Keratinocyte (primary cell): Measurements from ENCODE around the gene NCEH1. TPM values are rescaled to one million over a fixed set of nuclear protein-coding genes. Genes with fewer than 3 reads are reported as not detected.

Source experiments
- DNase-seq: peaks from one replicate; pipeline ENCODE4 v3.0.0-alpha.2; 2011; ENCODE audit warnings: low read depth, missing footprints, low spot score
- FAIRE-seq: peaks from 2 replicates; lab custom pipeline; 2011; peaks lifted over from hg19 to GRCh38; lab: Jason Lieb, UNC
- H2AFZ ChIP-seq: 2 replicates; pipeline ENCODE4 v1.6.0; 2012; ENCODE audit warnings: low read length, control low read depth, inconsistent platforms; ENCODE audit not compliant: control insufficient read depth
- H3K27ac ChIP-seq: 2 replicates; pipeline ENCODE4 v1.5.1; 2011; ENCODE audit warnings: low read length; ENCODE audit not compliant: control insufficient read depth, insufficient read depth
- H3K27me3 ChIP-seq: 3 replicates; pipeline ENCODE4 v1.6.0; 2011; ENCODE audit warnings: low read length; ENCODE audit not compliant: control insufficient read depth, insufficient read depth; ENCODE audit errors: extremely low read depth
- H3K36me3 ChIP-seq, 2 experiments: 2 replicates in 1 of 2; 3 replicates in 1 of 2; pipeline ENCODE4 v1.5.1; 2011; ENCODE audit warnings: low read length in 2 of 2, mild to moderate bottlenecking in 1 of 2; ENCODE audit not compliant: control insufficient read depth in 2 of 2, insufficient read depth in 2 of 2; ENCODE audit errors: extremely low read depth in 1 of 2
- H3K4me1 ChIP-seq: 3 replicates; pipeline ENCODE4 v1.5.1; 2011; ENCODE audit warnings: low read length; ENCODE audit not compliant: control insufficient read depth, insufficient read depth; ENCODE audit errors: extremely low read depth
- H3K4me2 ChIP-seq: 3 replicates; pipeline ENCODE4 v1.6.0; 2011; ENCODE audit warnings: low read depth, low read length; ENCODE audit not compliant: control insufficient read depth, insufficient read depth; ENCODE audit errors: extremely low read depth
- H3K4me3 ChIP-seq, 3 experiments: fragments of 200-600 bp in 1 of 3; sonication (generic) in 1 of 3; 2 replicates in 2 of 3; 3 replicates in 1 of 3; pipeline ENCODE4 v1.5.1; 2011 to 2016; ENCODE audit warnings: low read length in 3 of 3, mild to moderate bottlenecking in 3 of 3, control low read depth in 2 of 3, inconsistent platforms in 1 of 3, low read depth in 1 of 3, mixed read lengths in 1 of 3, mixed run types in 1 of 3, moderate library complexity in 1 of 3; ENCODE audit not compliant: control insufficient read depth in 2 of 3, insufficient read depth in 2 of 3; ENCODE audit errors: extremely low read depth in 1 of 3
- H3K79me2 ChIP-seq: 2 replicates; pipeline ENCODE4 v1.6.0; 2012; ENCODE audit warnings: low read length; ENCODE audit not compliant: control insufficient read depth, insufficient read depth
- H3K9ac ChIP-seq: 3 replicates; pipeline ENCODE4 v1.6.0; 2011; ENCODE audit warnings: low read length; ENCODE audit not compliant: control insufficient read depth, insufficient read depth; ENCODE audit errors: extremely low read depth
- H3K9me1 ChIP-seq: 3 replicates; pipeline ENCODE4 v1.6.0; 2011; ENCODE audit warnings: low read length; ENCODE audit not compliant: control insufficient read depth, insufficient read depth; ENCODE audit errors: extremely low read depth
- H3K9me3 ChIP-seq: 2 replicates; pipeline ENCODE4 v1.5.1; 2012; ENCODE audit warnings: low read depth, low read length; ENCODE audit not compliant: control insufficient read depth
- H4K20me1 ChIP-seq: 3 replicates; pipeline ENCODE4 v1.6.0; 2011; ENCODE audit warnings: low read length; ENCODE audit not compliant: control insufficient read depth, insufficient read depth; ENCODE audit errors: extremely low read depth
- CTCF ChIP-seq, 3 experiments: IDR thresholded peaks in 1 of 3; conservative IDR thresholded peaks in 1 of 3; optimal IDR thresholded peaks in 1 of 3; 2 replicates in 2 of 3; 3 replicates in 1 of 3; pipeline versions ENCODE3 to v1.5.1; 2011; ENCODE audit warnings: low read length in 3 of 3, mild to moderate bottlenecking in 3 of 3, moderate library complexity in 2 of 3, control low read depth in 1 of 3, inconsistent platforms in 1 of 3; ENCODE audit not compliant: insufficient read depth in 2 of 3; ENCODE audit errors: extremely low read depth in 1 of 3
- EZH2 ChIP-seq: IDR thresholded peaks from one replicate; pipeline ENCODE4 v1.6.1; 2012; ENCODE audit warnings: inconsistent platforms, mild to moderate bottlenecking, low read length, moderate library complexity
- dilution Hi-C: fragments of 300-500 bp; cut with MboI; formaldehyde crosslinking; loops from one replicate; pipeline ENCODE4 v1.7.0; 2020; ENCODE audit warnings: low sequenced_read_pairs; ENCODE audit not compliant: extremely low pct_ligation_motif_present
- polyA plus RNA-seq, 5 experiments: library from polyadenylated mRNA; depleted of rRNA in 3 of 5; stranded (reverse) in 3 of 5; stranded (forward) in 1 of 5; unstranded in 1 of 5; fragments of >200 nt; gene quantifications; 1 replicate in 1 of 5; 2 replicates in 3 of 5; 3 replicates in 1 of 5; pipeline versions ENCODE4 v1.2.1 to v1.2.3, GENCODE V29; 2011 to 2012; ENCODE audit warnings: missing spikeins in 2 of 5, low read depth in 1 of 5, low replicate concordance in 1 of 5

Gene NCEH1
- polyA plus RNA-seq, 1 donor (not counting 4 experiments of a cell fraction or from before 2014, with no cell fraction given) = 13.2 TPM

- no peaks in the 10 kb centered on the region for H3K4me1 ChIP-seq
Observed at GRCh38 chr3:172700936-172701455, 9.9 kb downstream of the NCEH1 start.

GRCh38 chr3:172700256-172700655 lies 10.6 kb downstream of the NCEH1 start:
- no peak for DNase-seq
- dilution Hi-C loops = no loop called here
- no peaks in the 10 kb centered on the region for H3K27me3 ChIP-seq
- H3K4me1 ChIP-seq = no peaks in the 10 kb centered on the region
- H4K20me1 ChIP-seq = no peaks in the 10 kb centered on the region
- H3K36me3 ChIP-seq = peaks cover 0 to 3% of the 10 kb centered on the region in 2 experiments
- H3K9me1 ChIP-seq = no peaks in the 10 kb centered on the region
- no peak overlapping the region for H3K27ac ChIP-seq
- no peaks in the 10 kb centered on the region for H3K9me3 ChIP-seq
- H3K79me2 ChIP-seq = peaks cover 4% of the 10 kb centered on the region
- FAIRE-seq = no peak
- H2AFZ ChIP-seq = no peak overlapping the region
- TF ChIP-seq EZH2 (no peak), CTCF (optimal IDR thresholded peaks at IDR 0.05 in 1 of 3, IDR thresholded peaks at IDR 0.05 in 1 of 3, conservative IDR thresholded peaks at IDR 0.05 in 1 of 3; ENCODE audit: extremely low read depth in 1 of 3, insufficient read depth in 2 of 3, low read length in 3 of 3) (no peak)
- no peak overlapping the region for H3K4me2 ChIP-seq
- no peak overlapping the region for H3K4me3 ChIP-seq
- H3K9ac ChIP-seq = no peak overlapping the region

More at GRCh38 chr3:172700936-172701455, 9.9 kb downstream of the NCEH1 start:
- H3K79me2 ChIP-seq = peaks cover 4% of the 10 kb centered on the region
- no peak overlapping the region for H2AFZ ChIP-seq
- FAIRE-seq (no peak), DNase-seq (no peak)
- dilution Hi-C loops = no loop called here
- H3K27me3 ChIP-seq = no peaks in the 10 kb centered on the region
- no peak overlapping the region for H3K4me3 ChIP-seq
- no peak overlapping the region for H3K4me2 ChIP-seq
- no peaks in the 10 kb centered on the region for H3K9me1 ChIP-seq
- H4K20me1 ChIP-seq = no peaks in the 10 kb centered on the region
- peaks cover 0 to 3% of the 10 kb centered on the region in 2 experiments for H3K36me3 ChIP-seq
- no peak overlapping the region for H3K27ac ChIP-seq
- TF ChIP-seq CTCF (optimal IDR thresholded peaks at IDR 0.05 in 1 of 3, IDR thresholded peaks at IDR 0.05 in 1 of 3, conservative IDR thresholded peaks at IDR 0.05 in 1 of 3; ENCODE audit: extremely low read depth in 1 of 3, insufficient read depth in 2 of 3, low read length in 3 of 3) = no peak
- no peak for TF ChIP-seq EZH2
- no peak overlapping the region for H3K9ac ChIP-seq
- H3K9me3 ChIP-seq = no peaks in the 10 kb centered on the region
